Progenitor cell of endocrine pancreas (in vitro differentiated cells): Measurements from ENCODE around the gene SNED1. TPM values are rescaled to one million over a fixed set of nuclear protein-coding genes. Genes with fewer than 3 reads are reported as not detected.

Experiments
- DNase-seq: peaks from one replicate; pipeline ENCODE4 v3.0.0; 2021; ENCODE audit warnings: low spot score; ENCODE audit not compliant: unreplicated experiment
- H3K27ac Mint-ChIP-seq: 2 replicates; pipeline ENCODE4 v1.8.0; 2021; ENCODE audit warnings: mild to moderate bottlenecking, moderate library complexity, mixed read lengths
- H3K27me3 Mint-ChIP-seq: 2 replicates; pipeline ENCODE4 v1.8.0; 2021; ENCODE audit warnings: mixed read lengths
- H3K36me3 Mint-ChIP-seq: 2 replicates; pipeline ENCODE4 v1.8.0; 2022; ENCODE audit warnings: mixed read lengths; ENCODE audit not compliant: insufficient read depth
- H3K4me1 Mint-ChIP-seq: 2 replicates; pipeline ENCODE4 v1.8.0; 2021; ENCODE audit warnings: low read depth, mixed read lengths
- H3K4me3 Mint-ChIP-seq: 2 replicates; pipeline ENCODE4 v1.8.0; 2021; ENCODE audit warnings: low read depth, mild to moderate bottlenecking, moderate library complexity, mixed read lengths
- H3K9me3 Mint-ChIP-seq: 2 replicates; pipeline ENCODE4 v1.8.0; 2021; ENCODE audit warnings: low read depth, mixed read lengths
- total RNA-seq: library from RNA; stranded (reverse); gene quantifications from 2 replicates; pipeline ENCODE4 v1.2.1, GENCODE V29; 2021
- TF ChIP-seq, protein P1 (sequence below): fragments of 200-600 bp; sonication (generic); IDR thresholded peaks from one replicate; pipeline ENCODE4 v1.5.0; 2021; ENCODE audit warnings: antibody characterized with exemption, mild to moderate bottlenecking; ENCODE audit not compliant: unreplicated experiment

Gene SNED1
- total RNA-seq, 1 donor from 2014 or later: 2.2 TPM

DNA sequence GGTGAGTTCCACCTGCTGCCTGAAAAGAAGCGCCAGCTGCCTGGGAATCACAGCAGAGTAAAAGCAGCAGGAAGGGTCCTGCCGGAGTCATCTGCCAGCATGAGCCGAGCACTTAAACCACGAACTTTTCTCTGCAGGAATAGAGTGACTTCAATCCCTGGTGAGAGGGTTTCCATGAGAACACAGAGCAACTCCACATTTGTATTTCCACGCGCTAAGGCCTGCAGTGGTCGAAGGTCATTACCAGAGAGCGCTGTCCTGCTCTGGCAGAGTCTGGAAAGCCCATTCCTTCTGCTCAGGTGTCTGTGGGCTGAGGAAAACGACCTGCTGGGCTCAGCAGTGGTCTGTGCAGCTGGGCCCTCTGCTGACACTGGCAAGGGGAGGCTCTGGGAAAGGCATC lies 144.2 kb downstream of the SNED1 start:
- TF ChIP-seq, protein P1, sequence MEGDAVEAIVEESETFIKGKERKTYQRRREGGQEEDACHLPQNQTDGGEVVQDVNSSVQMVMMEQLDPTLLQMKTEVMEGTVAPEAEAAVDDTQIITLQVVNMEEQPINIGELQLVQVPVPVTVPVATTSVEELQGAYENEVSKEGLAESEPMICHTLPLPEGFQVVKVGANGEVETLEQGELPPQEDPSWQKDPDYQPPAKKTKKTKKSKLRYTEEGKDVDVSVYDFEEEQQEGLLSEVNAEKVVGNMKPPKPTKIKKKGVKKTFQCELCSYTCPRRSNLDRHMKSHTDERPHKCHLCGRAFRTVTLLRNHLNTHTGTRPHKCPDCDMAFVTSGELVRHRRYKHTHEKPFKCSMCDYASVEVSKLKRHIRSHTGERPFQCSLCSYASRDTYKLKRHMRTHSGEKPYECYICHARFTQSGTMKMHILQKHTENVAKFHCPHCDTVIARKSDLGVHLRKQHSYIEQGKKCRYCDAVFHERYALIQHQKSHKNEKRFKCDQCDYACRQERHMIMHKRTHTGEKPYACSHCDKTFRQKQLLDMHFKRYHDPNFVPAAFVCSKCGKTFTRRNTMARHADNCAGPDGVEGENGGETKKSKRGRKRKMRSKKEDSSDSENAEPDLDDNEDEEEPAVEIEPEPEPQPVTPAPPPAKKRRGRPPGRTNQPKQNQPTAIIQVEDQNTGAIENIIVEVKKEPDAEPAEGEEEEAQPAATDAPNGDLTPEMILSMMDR: no peak
- H3K9me3 Mint-ChIP-seq: no peaks in the 10 kb centered on the region
- H3K27ac Mint-ChIP-seq: no peak overlapping the region
- no peaks in the 10 kb centered on the region for H3K27me3 Mint-ChIP-seq
- H3K4me3 Mint-ChIP-seq: no peak overlapping the region
- DNase-seq: no peak
- H3K4me1 Mint-ChIP-seq: no peaks in the 10 kb centered on the region
- no peaks in the 10 kb centered on the region for H3K36me3 Mint-ChIP-seq

Other genes starting within 250 kb of the SNED1 start
- gene KIF1A, start 178.4 kb upstream of the SNED1 start, total RNA-seq: 132 and 140 TPM in 2 replicates
- 1.0 and 1.2 TPM in 2 replicates for gene AGXT, start 129.8 kb upstream of the SNED1 start, total RNA-seq
- 9.7 and 12.5 TPM in 2 replicates for gene MAB21L4, start 102.5 kb upstream of the SNED1 start, total RNA-seq
- gene CROCC2, start 92.3 kb upstream of the SNED1 start, total RNA-seq: 0.36 and 0.40 TPM in 2 replicates
- gene MTERF4, start 103.7 kb downstream of the SNED1 start, total RNA-seq: 57.2 and 63.0 TPM in 2 replicates
- 57.1 and 60.4 TPM in 2 replicates for gene PASK, start 150.9 kb downstream of the SNED1 start, total RNA-seq
- gene PPP1R7, start 151.8 kb downstream of the SNED1 start, total RNA-seq: 46.5 and 49.9 TPM in 2 replicates
- gene ANO7, start 190.1 kb downstream of the SNED1 start, total RNA-seq: 2.5 and 3.0 TPM in 2 replicates